HepG2 (cell line): ENCODE results near the gene EFL1. TPM values are rescaled to one million over a fixed set of nuclear protein-coding genes. Genes with fewer than 3 reads are reported as not detected.

Experiments used
- ELF1 ChIP-seq: sonication (generic); formaldehyde crosslinking; IDR thresholded peaks from 2 replicates; pipeline ENCODE4 v1.4.0; 2020; ENCODE audit warnings: missing genetic modification reagents
- GABPB1 ChIP-seq: IDR thresholded peaks from 2 replicates; pipeline ENCODE4 v1.6.1; 2016; ENCODE audit warnings: mild to moderate bottlenecking, missing genetic modification reagents, moderate library complexity, missing compliant biosample characterization
- HBP1 ChIP-seq: IDR thresholded peaks from 2 replicates; pipeline ENCODE4 v1.6.1; 2016; ENCODE audit warnings: low read depth, control low read depth
- HNRNPH1 ChIP-seq: fragments of 200-400 bp; formaldehyde crosslinking; optimal IDR thresholded peaks from 2 replicates; pipeline ENCODE3; 2017; ENCODE audit warnings: mild to moderate bottlenecking, low read depth, low read length
- HNRNPLL ChIP-seq: fragments of 200-400 bp; formaldehyde crosslinking; IDR thresholded peaks from 2 replicates; pipeline ENCODE4 v1.6.1; 2017; ENCODE audit warnings: mild to moderate bottlenecking, low read depth, low read length; ENCODE audit not compliant: poor library complexity, severe bottlenecking
- KDM4B ChIP-seq: sonication (generic); formaldehyde crosslinking; IDR thresholded peaks from 2 replicates; pipeline ENCODE4 v1.4.0; 2020; ENCODE audit warnings: missing genetic modification reagents
- LCORL ChIP-seq, 2 experiments: fragments of 450-650 bp in 1 of 2; sonication (generic) in 1 of 2; formaldehyde crosslinking in 1 of 2; IDR thresholded peaks; 2 replicates each; pipeline versions ENCODE4 v1.5.0 to v1.6.1; 2017 to 2020; ENCODE audit warnings: antibody characterized with exemption in 1 of 2, missing genetic modification reagents in 1 of 2
- MAFK ChIP-seq, 2 experiments: IDR thresholded peaks in 1 of 2; conservative IDR thresholded peaks in 1 of 2; 2 replicates each; pipeline ENCODE4 v1.6.1; 2011; ENCODE audit warnings: improper control_type of control experiment in 2 of 2, low read length in 2 of 2
- MIXL1 ChIP-seq: IDR thresholded peaks from 2 replicates; pipeline ENCODE4 v1.6.1; 2016
- MYPOP ChIP-seq: sonication (generic); formaldehyde crosslinking; IDR thresholded peaks from 2 replicates; pipeline ENCODE4 v1.8.1; 2023; ENCODE audit warnings: mild to moderate bottlenecking, moderate library complexity, missing genetic modification reagents
- NR1H2 ChIP-seq: sonication (generic); formaldehyde crosslinking; IDR thresholded peaks from 2 replicates; pipeline ENCODE4 v1.8.1; 2022; ENCODE audit warnings: low read depth, missing genetic modification reagents, borderline replicate concordance
- PBX3 ChIP-seq: sonication (generic); formaldehyde crosslinking; IDR thresholded peaks from 2 replicates; pipeline ENCODE4 v1.8.1; 2023; ENCODE audit warnings: missing genetic modification reagents, inconsistent platforms, borderline replicate concordance
- RAD21 ChIP-seq: fragments of 450-650 bp; formaldehyde crosslinking; IDR thresholded peaks from 2 replicates; pipeline ENCODE4 v1.5.0; 2020; ENCODE audit warnings: mild to moderate bottlenecking
- REPIN1 ChIP-seq: sonication (generic); formaldehyde crosslinking; IDR thresholded peaks from 2 replicates; pipeline ENCODE4 v1.8.0; 2022; ENCODE audit warnings: missing genetic modification reagents, low read depth, mild to moderate bottlenecking, borderline replicate concordance
- RORA ChIP-seq: sonication (generic); formaldehyde crosslinking; IDR thresholded peaks from 2 replicates; pipeline ENCODE4 v1.5.0; 2020; ENCODE audit warnings: mild to moderate bottlenecking, missing genetic modification reagents, moderate library complexity
- SAFB2 ChIP-seq: sonication (generic); formaldehyde crosslinking; IDR thresholded peaks from 2 replicates; pipeline ENCODE4 v1.5.1; 2020; ENCODE audit warnings: missing genetic modification reagents, low read depth, mild to moderate bottlenecking, borderline replicate concordance
- SMAD1 ChIP-seq: sonication (generic); formaldehyde crosslinking; IDR thresholded peaks from 2 replicates; pipeline ENCODE4 v1.4.0; 2020; ENCODE audit warnings: missing genetic modification reagents, low read depth, mild to moderate bottlenecking, borderline replicate concordance
- TRIM24 ChIP-seq: sonication (generic); formaldehyde crosslinking; IDR thresholded peaks from 2 replicates; pipeline ENCODE4 v1.8.0; 2022; ENCODE audit warnings: mild to moderate bottlenecking, missing genetic modification reagents
- ZNF18 ChIP-seq: sonication (generic); formaldehyde crosslinking; IDR thresholded peaks from 2 replicates; pipeline ENCODE4 v1.8.0; 2022; ENCODE audit warnings: mild to moderate bottlenecking, missing genetic modification reagents; ENCODE audit not compliant: insufficient replicate concordance
- ZNF281 ChIP-seq: sonication (generic); formaldehyde crosslinking; IDR thresholded peaks from 2 replicates; pipeline ENCODE4 v1.4.0; 2020; ENCODE audit warnings: missing genetic modification reagents, borderline replicate concordance
- ZNF282 ChIP-seq: fragments of 450-650 bp; IDR thresholded peaks from 2 replicates; pipeline ENCODE4 v1.6.1; 2018; ENCODE audit not compliant: partially characterized antibody
- polyA plus RNA-seq, 8 experiments: library from polyadenylated mRNA; depleted of rRNA in 3 of 8; stranded (reverse) in 7 of 8; unstranded in 1 of 8; fragments of >200 nt; fragmentation: Illumina TruSeq in 4 of 8; extraction: Trizol in 4 of 8; gene quantifications; 2 replicates each; pipeline versions ENCODE4 v1.2.1 to v1.2.3, GENCODE V29; 2011 to 2016; ENCODE audit warnings: low read depth in 4 of 8, missing spikeins in 1 of 8, mixed read lengths in 1 of 8; ENCODE audit not compliant: insufficient read depth in 1 of 8
- total RNA-seq, 5 experiments: library from RNA; depleted of rRNA; stranded (reverse); fragments of >200 nt; fragmentation: Illumina TruSeq; extraction: Trizol; gene quantifications; 2 replicates each; pipeline ENCODE4 v1.2.3, GENCODE V29; 2016; ENCODE audit warnings: low read depth in 1 of 5

EFL1 gene
- total and polyA plus RNA-seq, 2 of the 13 experiments (the other 11 are each of a cell fraction or from before 2014, with no cell fraction given) = 6.4 to 12.0 TPM

- TF ChIP-seq ZNF18 (CRISPR knock-in tag) (no peak), KDM4B (CRISPR knock-in tag) (no peak), HNRNPH1 (no peak), ZNF282 (no peak), MIXL1 (CRISPR knock-in tag) (peak; percentile 96), RAD21 (CRISPR knock-in tag) (no peak), SAFB2 (no peak), NR1H2 (no peak), REPIN1 (CRISPR knock-in tag) (no peak), ELF1 (CRISPR knock-in tag) (no peak), HBP1 (CRISPR knock-in tag) (peak; percentile 68; the same call in 1 of the 2 replicates), MAFK (conservative IDR thresholded peaks at IDR 0.05 in 1 of 2, IDR thresholded peaks at IDR 0.05 in 1 of 2; ENCODE audit: low read length in 2 of 2) (no peak), GABPB1 (no peak), RORA (CRISPR knock-in tag) (no peak), MYPOP (CRISPR knock-in tag) (no peak), TRIM24 (CRISPR knock-in tag) (no peak), ZNF281 (CRISPR knock-in tag) (peak; percentile 44; the same call in 1 of the 2 replicates), SMAD1 (CRISPR knock-in tag) (no peak), PBX3 (CRISPR knock-in tag) (no peak), LCORL (IDR thresholded peaks at IDR 0.05) (no peak), LCORL (CRISPR knock-in tag; IDR thresholded peaks at IDR 0.05) (peak; percentile 49; the same call in 1 of the 2 replicates), HNRNPLL (no peak)
Measured at GRCh38 chr15:82263350-82263749, 816 bp upstream of the EFL1 start (continued).
